Fibroblast of lung (primary cell): ENCODE measurements around the gene ZNF43. TPM values are rescaled to one million over a fixed set of nuclear protein-coding genes. Genes with fewer than 3 reads are reported as not detected.
"Not testable (repeated sequence)": the region's sequence is repeated elsewhere in the genome, so short reads cannot be mapped to it uniquely, and the experiment has no call there.

Source experiments
- DNase-seq, 2 donors: peaks; one replicate each; pipeline versions ENCODE4 v3.0.0 to v3.0.0-alpha.2; 2010; ENCODE audit warnings: low read depth in 2 of 2
- H2AFZ ChIP-seq: 2 replicates; pipeline ENCODE4 v1.5.1; 2012; ENCODE audit warnings: low read length, control low read depth, inconsistent platforms
- H3K27ac ChIP-seq: 2 replicates; pipeline ENCODE4 v1.5.1; 2011; ENCODE audit warnings: low read length, control low read depth; ENCODE audit not compliant: insufficient read depth
- H3K27me3 ChIP-seq: 2 replicates; pipeline ENCODE4 v1.5.1; 2011; ENCODE audit warnings: mild to moderate bottlenecking, low read length; ENCODE audit not compliant: control insufficient read depth, insufficient read depth
- H3K36me3 ChIP-seq: 2 replicates; pipeline ENCODE4 v1.5.1; 2011; ENCODE audit warnings: low read length; ENCODE audit not compliant: control insufficient read depth, insufficient read depth
- H3K4me1 ChIP-seq: 2 replicates; pipeline ENCODE4 v1.5.1; 2011; ENCODE audit warnings: low read length; ENCODE audit not compliant: control insufficient read depth, insufficient read depth; ENCODE audit errors: extremely low read depth
- H3K4me2 ChIP-seq: 2 replicates; pipeline ENCODE4 v1.5.1; 2011; ENCODE audit warnings: low read length, control low read depth; ENCODE audit not compliant: insufficient read depth; ENCODE audit errors: extremely low read depth
- H3K4me3 ChIP-seq, 4 experiments: fragments of 200-600 bp in 1 of 4; sonication (generic) in 1 of 4; replicated peaks in 1 of 4; 2 replicates each; pipeline ENCODE4 v1.5.1; 2011 to 2016; ENCODE audit warnings: low read length in 4 of 4, low read depth in 3 of 4, mild to moderate bottlenecking in 3 of 4, control low read depth in 2 of 4, inconsistent platforms in 1 of 4, mixed read lengths in 1 of 4; ENCODE audit not compliant: insufficient read depth in 1 of 4; ENCODE audit errors: control extremely low read depth in 1 of 4
- H3K79me2 ChIP-seq: 2 replicates; pipeline ENCODE4 v1.5.1; 2012; ENCODE audit warnings: mild to moderate bottlenecking, low read length, inconsistent platforms; ENCODE audit not compliant: control insufficient read depth, insufficient read depth
- H3K9ac ChIP-seq: 2 replicates; pipeline ENCODE4 v1.5.1; 2011; ENCODE audit warnings: mild to moderate bottlenecking, low read length, control low read depth; ENCODE audit not compliant: insufficient read depth
- H3K9me3 ChIP-seq: 2 replicates; pipeline ENCODE4 v1.5.1; 2012; ENCODE audit warnings: low read depth, low read length; ENCODE audit not compliant: control insufficient read depth, insufficient read depth
- H4K20me1 ChIP-seq: 2 replicates; pipeline ENCODE4 v1.5.1; 2011; ENCODE audit warnings: low read length; ENCODE audit not compliant: control insufficient read depth, insufficient read depth; ENCODE audit errors: extremely low read depth
- EZH2 ChIP-seq: IDR thresholded peaks from 2 replicates; pipeline ENCODE4 v1.5.1; 2012; ENCODE audit warnings: low read length, control low read depth, mild to moderate bottlenecking; ENCODE audit errors: missing control alignments
- polyA plus RNA-seq, 2 donors: library from polyadenylated mRNA; depleted of rRNA in 1 of 2; stranded (reverse) in 1 of 2; unstranded in 1 of 2; fragments of >200 nt; gene quantifications; 2 replicates each; pipeline ENCODE4 v1.2.1, GENCODE V29; 2011 to 2012; ENCODE audit warnings: missing spikeins in 1 of 2
- total RNA-seq: library from RNA; depleted of rRNA; stranded (reverse); fragments of >200 nt; gene quantifications from 2 replicates; pipeline ENCODE4 v1.2.1, GENCODE V29; 2014
- TF ChIP-seq, protein P1 (sequence below), 2 donors: IDR thresholded peaks in 1 of 2; conservative IDR thresholded peaks in 1 of 2; 1 replicate in 1 of 2; 2 replicates in 1 of 2; pipeline ENCODE4 v1.5.1; 2011 to 2012; ENCODE audit warnings: low read length in 2 of 2, control low read depth in 1 of 2, inconsistent platforms in 1 of 2, low read depth in 1 of 2, mild to moderate bottlenecking in 1 of 2

Gene ZNF43
- total and polyA plus RNA-seq, 2 donors (not counting 1 experiment from before 2014, with no cell fraction given) = 4.3 to 4.7 TPM

DNA sequence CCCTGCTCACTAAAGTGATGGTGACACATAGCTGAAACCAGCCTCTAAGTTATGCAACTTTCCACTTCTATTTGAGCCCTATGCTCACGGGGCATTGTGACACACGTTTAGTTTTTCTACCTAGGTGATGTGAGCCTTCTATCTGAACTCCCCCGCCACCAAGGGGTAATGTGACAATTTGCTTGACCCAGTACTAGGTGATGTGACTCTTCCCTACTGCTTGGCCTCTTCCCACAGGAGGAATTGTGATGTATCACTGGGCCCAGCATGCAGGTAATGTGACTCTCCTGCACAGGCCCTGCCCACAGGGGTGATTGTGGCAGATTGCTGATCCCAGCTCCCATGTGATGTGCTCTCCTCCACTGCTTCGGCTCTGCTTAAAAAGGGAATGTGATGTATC is 42.7 kb upstream of the ZNF43 start:
- Histone ChIP-seq H3K79me2 (no peaks in the 10 kb centered on the region), H3K4me3 (no peak overlapping the region), H3K4me1 (no peaks in the 10 kb centered on the region), H4K20me1 (no peaks in the 10 kb centered on the region), H3K9ac (no peak overlapping the region), H3K4me2 (no peak overlapping the region), H3K27ac (no peak overlapping the region), H3K36me3 (no peaks in the 10 kb centered on the region), H3K27me3 (no peaks in the 10 kb centered on the region), H3K9me3 (no peaks in the 10 kb centered on the region), H2AFZ (no peak overlapping the region)
- TF ChIP-seq, protein P1, sequence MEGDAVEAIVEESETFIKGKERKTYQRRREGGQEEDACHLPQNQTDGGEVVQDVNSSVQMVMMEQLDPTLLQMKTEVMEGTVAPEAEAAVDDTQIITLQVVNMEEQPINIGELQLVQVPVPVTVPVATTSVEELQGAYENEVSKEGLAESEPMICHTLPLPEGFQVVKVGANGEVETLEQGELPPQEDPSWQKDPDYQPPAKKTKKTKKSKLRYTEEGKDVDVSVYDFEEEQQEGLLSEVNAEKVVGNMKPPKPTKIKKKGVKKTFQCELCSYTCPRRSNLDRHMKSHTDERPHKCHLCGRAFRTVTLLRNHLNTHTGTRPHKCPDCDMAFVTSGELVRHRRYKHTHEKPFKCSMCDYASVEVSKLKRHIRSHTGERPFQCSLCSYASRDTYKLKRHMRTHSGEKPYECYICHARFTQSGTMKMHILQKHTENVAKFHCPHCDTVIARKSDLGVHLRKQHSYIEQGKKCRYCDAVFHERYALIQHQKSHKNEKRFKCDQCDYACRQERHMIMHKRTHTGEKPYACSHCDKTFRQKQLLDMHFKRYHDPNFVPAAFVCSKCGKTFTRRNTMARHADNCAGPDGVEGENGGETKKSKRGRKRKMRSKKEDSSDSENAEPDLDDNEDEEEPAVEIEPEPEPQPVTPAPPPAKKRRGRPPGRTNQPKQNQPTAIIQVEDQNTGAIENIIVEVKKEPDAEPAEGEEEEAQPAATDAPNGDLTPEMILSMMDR (conservative IDR thresholded peaks at IDR 0.05 in 1 of 2, IDR thresholded peaks at IDR 0.05 in 1 of 2; ENCODE audit: low read depth in 1 of 2, low read length in 2 of 2) = no peak
- TF ChIP-seq EZH2 = no peak
- DNase-seq = no peak

DNA sequence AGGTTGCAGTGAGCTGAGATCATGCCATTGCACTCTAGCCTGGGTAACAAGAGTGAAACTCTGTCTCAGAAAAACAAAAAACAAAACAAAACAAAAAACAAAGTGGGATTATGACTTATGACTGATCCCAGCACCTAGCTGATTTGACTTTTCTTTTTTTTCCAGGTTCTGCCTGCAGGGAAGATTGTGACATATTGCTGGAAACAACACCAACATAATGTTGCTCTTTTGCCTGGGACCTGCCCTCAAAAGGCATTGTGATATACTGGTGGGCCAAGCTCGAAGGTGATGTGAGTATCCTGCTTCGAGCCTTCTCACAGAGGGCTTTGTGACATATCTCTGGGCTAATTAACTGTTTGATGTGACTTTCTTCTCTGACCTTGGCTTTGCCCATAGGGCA is 42.0 kb upstream of the ZNF43 start:
- Histone ChIP-seq H3K27me3 (no peaks in the 10 kb centered on the region), H3K36me3 (no peaks in the 10 kb centered on the region), H3K4me2 (no peak overlapping the region), H3K4me1 (no peaks in the 10 kb centered on the region), H3K79me2 (no peaks in the 10 kb centered on the region), H4K20me1 (no peaks in the 10 kb centered on the region), H3K4me3 (no peak overlapping the region), H3K27ac (no peak overlapping the region), H3K9me3 (no peaks in the 10 kb centered on the region), H2AFZ (no peak overlapping the region), H3K9ac (no peak overlapping the region)
- no peak for DNase-seq
- TF ChIP-seq, protein P1 (conservative IDR thresholded peaks at IDR 0.05 in 1 of 2, IDR thresholded peaks at IDR 0.05 in 1 of 2; ENCODE audit: low read depth in 1 of 2, low read length in 2 of 2) = no peak
- no peak for TF ChIP-seq EZH2

DNA sequence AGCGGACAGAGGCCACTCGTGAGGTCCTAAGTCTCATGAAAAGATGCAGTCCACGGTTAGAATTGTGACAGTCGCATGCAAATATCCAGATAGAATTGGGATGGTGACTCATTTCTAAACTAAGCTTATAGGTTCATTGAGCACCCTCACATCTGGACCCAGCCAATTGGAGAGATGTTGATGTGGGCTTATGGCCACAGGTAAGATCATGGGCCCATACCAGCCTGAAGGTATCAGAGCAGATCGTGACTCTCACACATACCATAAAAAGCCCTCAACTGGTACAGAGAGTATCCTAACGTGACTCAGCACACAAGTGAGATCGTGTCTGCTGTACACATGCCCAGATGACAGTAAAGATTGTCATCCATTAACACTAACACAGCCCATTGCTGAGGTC is 40.6 kb upstream of the ZNF43 start:
- not testable (repeated sequence) for H4K20me1 ChIP-seq, H3K27ac ChIP-seq, H3K4me3 ChIP-seq, H3K9me3 ChIP-seq, H3K4me1 ChIP-seq, H3K79me2 ChIP-seq, H3K27me3 ChIP-seq, H3K4me2 ChIP-seq, H2AFZ ChIP-seq, H3K36me3 ChIP-seq, H3K9ac ChIP-seq, DNase-seq
